ENCODE data around the gene HCN2.

- TF ChIP-seq MAX (IDR thresholded peaks at IDR 0.05; ENCODE audit: low read depth) (no peak), CTCF (IDR thresholded peaks at IDR 0.05) (no peak), GABPA (IDR thresholded peaks at IDR 0.05; ENCODE audit: low read depth) (no peak), USF2 (IDR thresholded peaks at IDR 0.05; ENCODE audit: borderline replicate concordance, low read depth, low read length) (no peak)
Measured at GRCh38 chr19:620166-620862, 30.6 kb downstream of the HCN2 start.
